Measurements from ENCODE around the gene PRSS2. TPM values are rescaled to one million over a fixed set of nuclear protein-coding genes. Genes with fewer than 3 reads are reported as not detected.

Gene PRSS2
- polyA plus RNA-seq, 1 of the 3 experiments (the other 2 are of a cell fraction), result not detected

DNA sequence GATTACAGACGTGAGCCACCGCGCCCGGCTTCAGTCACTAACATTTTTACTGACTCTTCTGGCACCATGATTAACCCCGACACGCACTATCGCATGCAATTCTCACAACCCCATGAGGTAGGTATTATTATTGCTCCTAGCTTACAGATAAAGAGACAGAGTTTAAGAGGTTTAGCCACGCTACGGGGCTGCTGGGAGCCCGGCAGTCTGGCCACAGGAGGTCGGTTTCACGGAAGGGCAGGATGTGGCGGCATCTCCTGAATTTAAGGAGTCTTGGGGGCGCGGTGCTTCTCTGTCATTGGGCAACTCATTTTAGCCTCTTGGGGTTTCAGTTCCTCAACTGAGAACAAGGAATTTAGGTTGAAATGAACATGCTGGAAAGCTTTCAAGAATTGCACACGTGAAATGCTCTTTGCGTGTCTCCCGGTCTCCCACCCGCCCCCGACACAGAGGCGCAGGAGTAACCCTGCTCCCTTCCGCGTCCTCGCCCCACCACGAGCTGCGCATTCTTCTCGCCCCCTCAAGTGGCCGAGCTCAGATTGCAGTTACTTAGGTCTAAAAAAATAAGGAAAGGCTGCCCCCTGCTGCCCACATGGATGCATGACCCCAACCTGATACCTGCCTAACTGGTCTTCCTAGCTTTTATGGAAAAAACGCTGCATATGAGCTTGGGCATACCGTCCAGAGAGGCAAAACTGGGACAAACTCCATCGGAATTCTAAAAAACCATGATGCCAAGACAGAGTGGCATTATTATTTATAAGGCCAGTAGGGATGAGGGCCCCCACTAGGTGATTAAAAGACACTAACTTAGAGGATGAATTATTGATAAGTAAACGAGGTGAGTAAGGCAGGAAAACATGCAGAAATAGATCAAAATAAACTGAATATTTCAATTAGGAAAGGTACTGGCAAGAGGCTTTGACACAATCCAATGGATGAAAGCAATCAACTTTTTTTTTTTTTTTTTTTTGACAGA is 12.4 kb downstream of the PRSS2 start (continued):
- TF ChIP-seq, protein P1, sequence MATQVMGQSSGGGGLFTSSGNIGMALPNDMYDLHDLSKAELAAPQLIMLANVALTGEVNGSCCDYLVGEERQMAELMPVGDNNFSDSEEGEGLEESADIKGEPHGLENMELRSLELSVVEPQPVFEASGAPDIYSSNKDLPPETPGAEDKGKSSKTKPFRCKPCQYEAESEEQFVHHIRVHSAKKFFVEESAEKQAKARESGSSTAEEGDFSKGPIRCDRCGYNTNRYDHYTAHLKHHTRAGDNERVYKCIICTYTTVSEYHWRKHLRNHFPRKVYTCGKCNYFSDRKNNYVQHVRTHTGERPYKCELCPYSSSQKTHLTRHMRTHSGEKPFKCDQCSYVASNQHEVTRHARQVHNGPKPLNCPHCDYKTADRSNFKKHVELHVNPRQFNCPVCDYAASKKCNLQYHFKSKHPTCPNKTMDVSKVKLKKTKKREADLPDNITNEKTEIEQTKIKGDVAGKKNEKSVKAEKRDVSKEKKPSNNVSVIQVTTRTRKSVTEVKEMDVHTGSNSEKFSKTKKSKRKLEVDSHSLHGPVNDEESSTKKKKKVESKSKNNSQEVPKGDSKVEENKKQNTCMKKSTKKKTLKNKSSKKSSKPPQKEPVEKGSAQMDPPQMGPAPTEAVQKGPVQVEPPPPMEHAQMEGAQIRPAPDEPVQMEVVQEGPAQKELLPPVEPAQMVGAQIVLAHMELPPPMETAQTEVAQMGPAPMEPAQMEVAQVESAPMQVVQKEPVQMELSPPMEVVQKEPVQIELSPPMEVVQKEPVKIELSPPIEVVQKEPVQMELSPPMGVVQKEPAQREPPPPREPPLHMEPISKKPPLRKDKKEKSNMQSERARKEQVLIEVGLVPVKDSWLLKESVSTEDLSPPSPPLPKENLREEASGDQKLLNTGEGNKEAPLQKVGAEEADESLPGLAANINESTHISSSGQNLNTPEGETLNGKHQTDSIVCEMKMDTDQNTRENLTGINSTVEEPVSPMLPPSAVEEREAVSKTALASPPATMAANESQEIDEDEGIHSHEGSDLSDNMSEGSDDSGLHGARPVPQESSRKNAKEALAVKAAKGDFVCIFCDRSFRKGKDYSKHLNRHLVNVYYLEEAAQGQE (IDR thresholded peaks at IDR 0.05; ENCODE audit: low read depth, low read length), result no peak
- TF ChIP-seq, protein P2, sequence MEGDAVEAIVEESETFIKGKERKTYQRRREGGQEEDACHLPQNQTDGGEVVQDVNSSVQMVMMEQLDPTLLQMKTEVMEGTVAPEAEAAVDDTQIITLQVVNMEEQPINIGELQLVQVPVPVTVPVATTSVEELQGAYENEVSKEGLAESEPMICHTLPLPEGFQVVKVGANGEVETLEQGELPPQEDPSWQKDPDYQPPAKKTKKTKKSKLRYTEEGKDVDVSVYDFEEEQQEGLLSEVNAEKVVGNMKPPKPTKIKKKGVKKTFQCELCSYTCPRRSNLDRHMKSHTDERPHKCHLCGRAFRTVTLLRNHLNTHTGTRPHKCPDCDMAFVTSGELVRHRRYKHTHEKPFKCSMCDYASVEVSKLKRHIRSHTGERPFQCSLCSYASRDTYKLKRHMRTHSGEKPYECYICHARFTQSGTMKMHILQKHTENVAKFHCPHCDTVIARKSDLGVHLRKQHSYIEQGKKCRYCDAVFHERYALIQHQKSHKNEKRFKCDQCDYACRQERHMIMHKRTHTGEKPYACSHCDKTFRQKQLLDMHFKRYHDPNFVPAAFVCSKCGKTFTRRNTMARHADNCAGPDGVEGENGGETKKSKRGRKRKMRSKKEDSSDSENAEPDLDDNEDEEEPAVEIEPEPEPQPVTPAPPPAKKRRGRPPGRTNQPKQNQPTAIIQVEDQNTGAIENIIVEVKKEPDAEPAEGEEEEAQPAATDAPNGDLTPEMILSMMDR (IDR thresholded peaks at IDR 0.05), result peak; percentile 99
- TF ChIP-seq EZH2phosphoT487 (IDR thresholded peaks at IDR 0.05; ENCODE audit: borderline replicate concordance, low read depth) (no peak), YY1 (IDR thresholded peaks at IDR 0.05; ENCODE audit: low read depth) (no peak), MEF2A (IDR thresholded peaks at IDR 0.05; ENCODE audit: borderline replicate concordance, low read depth) (no peak), SIN3A (IDR thresholded peaks at IDR 0.05; ENCODE audit: borderline replicate concordance, low read depth, low read length) (peak; percentile 21; the same call in 1 of the 2 replicates), POLR2AphosphoS5 (IDR thresholded peaks at IDR 0.05; ENCODE audit: low read depth, low read length) (no peak), NFIC (IDR thresholded peaks at IDR 0.05; ENCODE audit: borderline replicate concordance) (no peak), FOXJ3 (CRISPR knock-in tag; IDR thresholded peaks at IDR 0.05) (no peak), SMC3 (IDR thresholded peaks at IDR 0.05; ENCODE audit: low read depth, low read length) (peak; percentile 100), RAD21 (IDR thresholded peaks at IDR 0.05; ENCODE audit: low read length) (peak; percentile 100), GATA2 (CRISPR knock-in tag; IDR thresholded peaks at IDR 0.05) (no peak), TCF12 (IDR thresholded peaks at IDR 0.05) (no peak), JUND (IDR thresholded peaks at IDR 0.05) (no peak), MXI1 (IDR thresholded peaks at IDR 0.05; ENCODE audit: low read depth, low read length) (peak; percentile 58; the same call in 1 of the 2 replicates)
- TF ChIP-seq, protein P3, sequence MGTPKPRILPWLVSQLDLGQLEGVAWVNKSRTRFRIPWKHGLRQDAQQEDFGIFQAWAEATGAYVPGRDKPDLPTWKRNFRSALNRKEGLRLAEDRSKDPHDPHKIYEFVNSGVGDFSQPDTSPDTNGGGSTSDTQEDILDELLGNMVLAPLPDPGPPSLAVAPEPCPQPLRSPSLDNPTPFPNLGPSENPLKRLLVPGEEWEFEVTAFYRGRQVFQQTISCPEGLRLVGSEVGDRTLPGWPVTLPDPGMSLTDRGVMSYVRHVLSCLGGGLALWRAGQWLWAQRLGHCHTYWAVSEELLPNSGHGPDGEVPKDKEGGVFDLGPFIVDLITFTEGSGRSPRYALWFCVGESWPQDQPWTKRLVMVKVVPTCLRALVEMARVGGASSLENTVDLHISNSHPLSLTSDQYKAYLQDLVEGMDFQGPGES (IDR thresholded peaks at IDR 0.05; ENCODE audit: low read depth, low read length), result no peak
- TF ChIP-seq, protein P4, sequence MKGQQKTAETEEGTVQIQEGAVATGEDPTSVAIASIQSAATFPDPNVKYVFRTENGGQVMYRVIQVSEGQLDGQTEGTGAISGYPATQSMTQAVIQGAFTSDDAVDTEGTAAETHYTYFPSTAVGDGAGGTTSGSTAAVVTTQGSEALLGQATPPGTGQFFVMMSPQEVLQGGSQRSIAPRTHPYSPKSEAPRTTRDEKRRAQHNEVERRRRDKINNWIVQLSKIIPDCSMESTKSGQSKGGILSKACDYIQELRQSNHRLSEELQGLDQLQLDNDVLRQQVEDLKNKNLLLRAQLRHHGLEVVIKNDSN (IDR thresholded peaks at IDR 0.05; ENCODE audit: borderline replicate concordance, low read depth), result no peak
- TF ChIP-seq, protein P5, sequence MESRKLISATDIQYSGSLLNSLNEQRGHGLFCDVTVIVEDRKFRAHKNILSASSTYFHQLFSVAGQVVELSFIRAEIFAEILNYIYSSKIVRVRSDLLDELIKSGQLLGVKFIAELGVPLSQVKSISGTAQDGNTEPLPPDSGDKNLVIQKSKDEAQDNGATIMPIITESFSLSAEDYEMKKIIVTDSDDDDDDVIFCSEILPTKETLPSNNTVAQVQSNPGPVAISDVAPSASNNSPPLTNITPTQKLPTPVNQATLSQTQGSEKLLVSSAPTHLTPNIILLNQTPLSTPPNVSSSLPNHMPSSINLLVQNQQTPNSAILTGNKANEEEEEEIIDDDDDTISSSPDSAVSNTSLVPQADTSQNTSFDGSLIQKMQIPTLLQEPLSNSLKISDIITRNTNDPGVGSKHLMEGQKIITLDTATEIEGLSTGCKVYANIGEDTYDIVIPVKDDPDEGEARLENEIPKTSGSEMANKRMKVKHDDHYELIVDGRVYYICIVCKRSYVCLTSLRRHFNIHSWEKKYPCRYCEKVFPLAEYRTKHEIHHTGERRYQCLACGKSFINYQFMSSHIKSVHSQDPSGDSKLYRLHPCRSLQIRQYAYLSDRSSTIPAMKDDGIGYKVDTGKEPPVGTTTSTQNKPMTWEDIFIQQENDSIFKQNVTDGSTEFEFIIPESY (IDR thresholded peaks at IDR 0.05; ENCODE audit: borderline replicate concordance, low read depth), result no peak
- TF ChIP-seq, protein P6, sequence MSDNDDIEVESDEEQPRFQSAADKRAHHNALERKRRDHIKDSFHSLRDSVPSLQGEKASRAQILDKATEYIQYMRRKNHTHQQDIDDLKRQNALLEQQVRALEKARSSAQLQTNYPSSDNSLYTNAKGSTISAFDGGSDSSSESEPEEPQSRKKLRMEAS (IDR thresholded peaks at IDR 0.05; ENCODE audit: low read depth), result peak; percentile 78
